Measurements from ENCODE around the gene ATP2C2. TPM values are rescaled to one million over a fixed set of nuclear protein-coding genes. Genes with fewer than 3 reads are reported as not detected.

Gene ATP2C2
- total and polyA plus RNA-seq, 4 donors = 21.3 to 96.8 (median 37.5) TPM

- Histone ChIP-seq H3K9me3 (ENCODE audit: control insufficient read depth in 4 of 4, insufficient read depth in 3 of 4, low read length in 3 of 4) (no peaks in the 10 kb centered on the region), H3K27ac (ENCODE audit: low read depth in 1 of 2, low read length in 1 of 2) (peak overlapping the region in 1 of 2 donors; percentile 73), H3K4me3 (no peak overlapping the region), H3K4me1 (ENCODE audit: control insufficient read depth in 5 of 5, insufficient read depth in 5 of 5, low read length in 5 of 5) (peaks cover 0 to 6% (median 3%) of the 10 kb centered on the region in 5 donors), H3K36me3 (ENCODE audit: control insufficient read depth in 4 of 4, insufficient read depth in 4 of 4, low read length in 4 of 4) (no peaks in the 10 kb centered on the region), H3K27me3 (ENCODE audit: control insufficient read depth in 3 of 3, insufficient read depth in 3 of 3, low read length in 2 of 3) (peaks cover 0 to 31% (median 28%) of the 10 kb centered on the region in 3 donors), H3K9ac (ENCODE audit: insufficient read depth in 1 of 2, low read length in 2 of 2) (no peak overlapping the region)
- WGBS, 2 donors = 44 to 46% methylated on average over 11 of the region's 11 CpGs
- DNase-seq (no peak), ATAC-seq (ENCODE audit: insufficient read depth, low FRiP score) (peak; percentile 9)
- no peak for TF ChIP-seq CTCF (IDR thresholded peaks at IDR 0.05; ENCODE audit: control extremely low read depth, extremely low read depth)
These were observed 1.7 kb downstream of the ATP2C2 start for GRCh38 chr16:84369938-84370627.

- Histone ChIP-seq H3K27ac (ENCODE audit: low read depth in 1 of 2, low read length in 1 of 2) (no peak overlapping the region), H3K4me1 (ENCODE audit: control insufficient read depth in 5 of 5, insufficient read depth in 5 of 5, low read length in 5 of 5) (peaks cover 0 to 6% (median 3%) of the 10 kb centered on the region in 5 donors), H3K36me3 (ENCODE audit: control insufficient read depth in 4 of 4, insufficient read depth in 4 of 4, low read length in 4 of 4) (no peaks in the 10 kb centered on the region), H3K9ac (ENCODE audit: insufficient read depth in 1 of 2, low read length in 2 of 2) (no peak overlapping the region), H3K9me3 (ENCODE audit: control insufficient read depth in 4 of 4, insufficient read depth in 3 of 4, low read length in 3 of 4) (no peaks in the 10 kb centered on the region), H3K27me3 (ENCODE audit: control insufficient read depth in 3 of 3, insufficient read depth in 3 of 3, low read length in 2 of 3) (peaks cover 0 to 31% (median 28%) of the 10 kb centered on the region in 3 donors), H3K4me3 (no peak overlapping the region)
- ATAC-seq (ENCODE audit: insufficient read depth, low FRiP score) (no peak), DNase-seq (no peak)
- WGBS, 2 donors = 61 to 68% methylated on average over 8 of the region's 8 CpGs
- no peak for TF ChIP-seq CTCF (IDR thresholded peaks at IDR 0.05; ENCODE audit: control extremely low read depth, extremely low read depth)
These were observed 2.6 kb downstream of the ATP2C2 start for GRCh38 chr16:84370723-84371552.

- Histone ChIP-seq H3K27me3 (ENCODE audit: control insufficient read depth in 3 of 3, insufficient read depth in 3 of 3, low read length in 2 of 3) (peaks cover 0 to 31% (median 28%) of the 10 kb centered on the region in 3 donors), H3K9ac (ENCODE audit: insufficient read depth in 1 of 2, low read length in 2 of 2) (no peak overlapping the region), H3K36me3 (ENCODE audit: control insufficient read depth in 4 of 4, insufficient read depth in 4 of 4, low read length in 4 of 4) (no peaks in the 10 kb centered on the region), H3K27ac (ENCODE audit: low read depth in 1 of 2, low read length in 1 of 2) (no peak overlapping the region), H3K4me1 (ENCODE audit: control insufficient read depth in 5 of 5, insufficient read depth in 5 of 5, low read length in 5 of 5) (peaks cover 0 to 6% (median 3%) of the 10 kb centered on the region in 5 donors), H3K4me3 (no peak overlapping the region), H3K9me3 (ENCODE audit: control insufficient read depth in 4 of 4, insufficient read depth in 3 of 4, low read length in 3 of 4) (no peaks in the 10 kb centered on the region)
- no peak for TF ChIP-seq CTCF (IDR thresholded peaks at IDR 0.05; ENCODE audit: control extremely low read depth, extremely low read depth)
- WGBS, 2 donors = 67 to 86% methylated on average over 4 of the region's 4 CpGs
- DNase-seq = no peak
- ATAC-seq (ENCODE audit: insufficient read depth, low FRiP score) = no peak
These were observed 3.2 kb downstream of the ATP2C2 start for GRCh38 chr16:84371553-84371865.
